Measurements from ENCODE around the gene ZNF513. TPM values are rescaled to one million over a fixed set of nuclear protein-coding genes. Genes with fewer than 3 reads are reported as not detected.

ZNF513 gene
- total RNA-seq, 3 donors from 2014 or later: 22.6 to 32.0 (median 25.4) TPM

- intact Hi-C loops (cut with DNase I, micrococcal nuclease): no loop called here
- DNase-seq: no peak
- no peak for TF ChIP-seq CTCF (IDR thresholded peaks at IDR 0.05)
- Histone ChIP-seq H3K4me1 (ENCODE audit: low read depth) (peaks cover 6% of the 10 kb centered on the region), H3K36me3 (ENCODE audit: low read depth) (no peaks in the 10 kb centered on the region), H3K9me3 (no peaks in the 10 kb centered on the region), H3K4me3 (no peak overlapping the region)
- no peak for ATAC-seq
These were observed 42.4 kb upstream of the ZNF513 start for GRCh38 chr2:27422958-27423357.

GRCh38 chr2:27421660-27422250 is 41.2 kb upstream of the ZNF513 start:
- intact Hi-C loops (cut with DNase I, micrococcal nuclease): no loop called here
- no peak for ATAC-seq

DNA sequence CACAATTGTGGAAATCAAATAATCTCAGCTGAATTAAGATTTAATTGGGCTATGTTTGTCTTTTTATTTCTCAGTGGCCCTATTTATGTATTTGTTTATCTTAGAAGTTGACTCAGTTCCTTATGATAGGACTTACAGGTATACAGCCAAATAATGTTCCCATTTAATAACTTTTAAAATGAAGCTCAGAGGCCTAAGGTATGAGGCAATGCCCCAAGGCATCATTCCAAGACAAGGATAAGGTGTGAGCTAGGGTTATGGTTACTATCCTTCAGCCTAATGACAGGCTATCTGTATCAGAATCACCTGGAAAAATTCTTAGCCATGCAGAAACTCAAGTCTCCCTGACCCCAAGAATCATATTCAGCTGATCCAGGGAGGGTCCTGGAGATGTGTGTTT is 40.5 kb upstream of the ZNF513 start:
- ATAC-seq: no peak
- Histone ChIP-seq H3K4me1 (ENCODE audit: low read depth) (peaks cover 6% of the 10 kb centered on the region), H3K4me3 (no peak overlapping the region), H3K36me3 (ENCODE audit: low read depth) (no peaks in the 10 kb centered on the region), H3K9me3 (no peaks in the 10 kb centered on the region)
- TF ChIP-seq CTCF (IDR thresholded peaks at IDR 0.05): no peak
- DNase-seq: no peak
- intact Hi-C loops (cut with DNase I, micrococcal nuclease): no loop called here

More at GRCh38 chr2:27421660-27422250, 41.2 kb upstream of the ZNF513 start:
- Histone ChIP-seq H3K4me1 (ENCODE audit: low read depth) (peaks cover 6% of the 10 kb centered on the region), H3K9me3 (no peaks in the 10 kb centered on the region), H3K36me3 (ENCODE audit: low read depth) (no peaks in the 10 kb centered on the region), H3K4me3 (no peak overlapping the region)
- no peak for TF ChIP-seq CTCF (IDR thresholded peaks at IDR 0.05)
- DNase-seq: no peak

GRCh38 chr2:27416151-27416550 is 35.6 kb upstream of the ZNF513 start:
- H3K9me3 ChIP-seq: no peaks in the 10 kb centered on the region
- no peak overlapping the region for H3K4me3 ChIP-seq
- DNase-seq (no peak), ATAC-seq (no peak)
- H3K4me1 ChIP-seq (ENCODE audit: low read depth): peaks cover 6% of the 10 kb centered on the region
- no peaks in the 10 kb centered on the region for H3K36me3 ChIP-seq (ENCODE audit: low read depth)
- no peak for TF ChIP-seq CTCF (IDR thresholded peaks at IDR 0.05)
- intact Hi-C loops (cut with DNase I, micrococcal nuclease): no loop called here

DNA sequence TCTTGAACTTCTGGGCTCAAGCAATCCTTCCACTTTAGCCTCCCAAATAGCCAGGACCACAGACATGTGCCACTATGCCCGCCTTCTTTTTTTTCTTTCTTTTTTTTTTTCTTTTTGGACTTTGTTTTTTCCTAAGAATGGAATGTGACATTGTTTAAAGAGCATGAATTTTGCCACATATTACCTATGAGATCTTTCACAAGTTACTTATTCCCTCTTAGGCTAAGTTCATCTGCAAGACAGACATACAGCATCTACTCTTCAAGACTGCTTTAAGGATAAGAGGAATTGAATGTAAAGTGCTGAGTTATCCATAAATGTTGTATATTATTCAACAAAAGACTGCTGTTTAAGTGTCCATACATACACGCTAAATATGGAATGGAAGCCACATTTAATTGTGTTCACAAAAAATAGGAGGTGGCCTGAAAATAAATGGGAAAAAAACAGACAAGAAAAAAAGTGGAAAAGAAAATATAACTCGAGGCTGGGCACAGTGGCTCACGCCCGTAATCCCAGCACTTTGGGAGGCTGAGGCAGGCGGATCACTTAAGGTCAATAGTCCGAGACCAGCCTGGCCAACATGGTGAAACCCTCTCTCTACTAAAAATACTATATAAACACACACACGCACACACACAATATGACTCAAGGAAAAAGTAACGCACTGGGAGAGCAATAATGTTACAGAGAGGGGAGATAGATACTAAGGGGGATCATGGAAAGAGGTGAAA is 32.1 kb upstream of the ZNF513 start:
- intact Hi-C loops (cut with DNase I, micrococcal nuclease): no loop called here
- ATAC-seq (no peak), DNase-seq (no peak)
- H3K4me1 ChIP-seq (ENCODE audit: low read depth): peaks cover 15% of the 10 kb centered on the region
- no peaks in the 10 kb centered on the region for H3K9me3 ChIP-seq
- H3K4me3 ChIP-seq: no peak overlapping the region
- no peak for TF ChIP-seq CTCF (IDR thresholded peaks at IDR 0.05)
- H3K36me3 ChIP-seq (ENCODE audit: low read depth): no peaks in the 10 kb centered on the region
